ENCODE measurements around the gene KRT72.

Gene KRT72

GRCh38 chr12:52630008-52630500, 28.8 kb upstream of the KRT72 start:
- DNase-seq (ENCODE audit: low spot score) = no peak

DNA sequence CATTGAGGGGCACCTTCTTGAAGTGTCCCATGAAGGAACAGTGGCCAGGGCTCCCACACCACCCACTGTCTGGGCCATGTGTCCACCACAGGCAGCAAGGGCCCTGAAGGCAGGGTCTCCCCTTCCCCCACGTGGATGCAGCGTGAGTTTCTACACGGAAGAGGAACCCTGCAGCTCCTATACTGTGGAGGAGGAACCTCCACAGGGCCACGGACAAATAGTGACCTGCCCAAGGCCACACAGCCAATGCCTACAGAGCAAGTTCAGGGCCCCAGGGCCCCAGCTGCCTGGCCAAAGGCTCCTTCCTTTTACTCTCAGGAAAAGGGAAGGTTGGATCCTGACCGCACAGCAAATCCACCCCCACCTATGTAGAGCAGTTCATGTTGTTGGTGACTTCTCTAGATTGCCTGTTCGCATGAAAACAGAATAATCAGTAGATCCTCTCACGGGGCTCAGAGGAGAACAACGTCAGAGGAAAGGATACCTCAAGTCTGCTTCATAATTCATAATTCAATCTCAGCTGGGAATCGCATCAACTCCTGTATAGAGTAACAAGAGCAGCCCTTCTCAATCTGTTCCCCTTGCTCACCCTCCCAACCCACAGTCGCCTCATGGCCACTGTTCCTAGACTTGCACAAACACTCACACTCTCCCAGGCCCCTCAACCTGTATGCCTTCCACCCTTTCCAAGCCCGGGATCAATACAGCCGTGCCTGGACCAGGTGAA, 28.2 kb upstream of the KRT72 start:
- DNase-seq (ENCODE audit: low spot score) = no peak

DNA sequence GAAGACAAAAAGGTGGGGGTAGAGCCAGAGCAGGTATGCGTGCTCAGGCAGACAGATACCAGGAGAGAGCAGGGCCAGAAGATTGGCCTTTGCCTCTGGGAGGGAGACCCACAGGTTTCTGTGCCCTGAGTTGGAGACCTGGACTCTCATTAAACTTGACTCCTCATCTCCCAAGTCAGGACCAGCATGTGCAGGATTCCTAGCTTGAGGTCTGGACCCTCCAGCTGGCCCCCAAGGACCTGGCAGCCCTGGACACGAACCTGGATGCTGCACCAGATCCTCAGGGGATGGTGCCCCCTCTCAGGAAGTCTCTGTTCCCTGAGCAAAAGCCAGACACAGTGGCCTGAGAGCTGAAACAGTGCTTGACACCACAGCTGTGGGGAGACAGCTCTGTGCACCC, 27.6 kb upstream of the KRT72 start:
- DNase-seq (ENCODE audit: low spot score) = no peak

GRCh38 chr12:52628111-52628507, 26.8 kb upstream of the KRT72 start:
- no peak for DNase-seq (ENCODE audit: low spot score)

DNA sequence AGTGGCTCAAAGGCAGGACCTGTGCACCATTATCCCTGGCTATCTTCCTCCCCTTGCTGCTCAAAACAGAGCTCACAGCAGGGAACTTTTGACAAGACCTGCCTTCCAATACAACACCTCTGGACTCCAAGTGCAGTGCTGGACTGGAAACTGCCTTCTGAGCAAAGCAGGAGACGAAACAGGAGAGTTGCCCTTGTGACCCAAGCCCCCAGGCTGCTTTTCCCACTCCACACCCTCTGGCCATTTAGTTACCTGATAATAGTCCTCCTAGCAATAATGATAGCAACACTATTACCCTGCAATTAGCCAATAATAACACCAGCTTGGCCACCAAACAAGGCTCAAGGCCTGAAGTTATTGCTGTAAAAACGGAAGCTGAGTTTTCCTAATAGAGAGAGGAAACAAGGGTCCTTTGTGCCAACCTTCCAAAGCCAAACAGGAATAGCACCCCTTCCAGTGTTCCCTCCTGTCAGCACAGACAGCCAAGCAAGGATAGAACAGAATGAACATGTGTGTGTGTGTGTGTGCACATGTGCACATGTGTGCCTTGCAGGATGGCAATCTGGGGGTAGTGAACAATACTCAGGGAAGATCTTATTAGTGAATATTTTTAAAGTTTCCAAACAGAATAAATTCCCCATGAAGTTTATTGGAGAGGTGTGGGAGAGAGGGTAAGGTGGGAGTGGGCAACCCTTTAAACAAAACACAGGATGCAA, 26.3 kb upstream of the KRT72 start:
- no peak for DNase-seq (ENCODE audit: low spot score)

DNA sequence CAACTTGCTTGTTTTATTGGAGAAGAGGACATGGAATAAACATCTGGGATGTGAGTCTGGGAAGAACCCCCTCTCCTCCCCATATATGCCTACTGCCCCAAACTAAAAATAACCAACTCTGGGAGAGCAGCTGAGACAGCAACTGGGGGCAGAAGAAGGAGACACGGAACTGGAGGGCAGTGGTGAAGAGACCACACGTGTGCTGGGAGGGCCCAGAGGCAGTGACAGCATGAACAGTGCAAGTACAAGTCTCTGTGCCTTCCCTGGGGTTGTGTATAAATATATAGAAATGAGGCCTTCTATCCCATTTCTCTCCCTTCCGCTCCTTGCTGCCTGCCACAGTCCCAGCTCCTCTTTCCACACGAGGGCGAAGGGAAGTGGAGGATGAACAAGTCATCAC, 21.1 kb upstream of the KRT72 start:
- no peak for DNase-seq (ENCODE audit: low spot score)

- no peak for DNase-seq (ENCODE audit: low spot score)
These were observed 17.6 kb upstream of the KRT72 start for GRCh38 chr12:52618866-52619265.

DNA sequence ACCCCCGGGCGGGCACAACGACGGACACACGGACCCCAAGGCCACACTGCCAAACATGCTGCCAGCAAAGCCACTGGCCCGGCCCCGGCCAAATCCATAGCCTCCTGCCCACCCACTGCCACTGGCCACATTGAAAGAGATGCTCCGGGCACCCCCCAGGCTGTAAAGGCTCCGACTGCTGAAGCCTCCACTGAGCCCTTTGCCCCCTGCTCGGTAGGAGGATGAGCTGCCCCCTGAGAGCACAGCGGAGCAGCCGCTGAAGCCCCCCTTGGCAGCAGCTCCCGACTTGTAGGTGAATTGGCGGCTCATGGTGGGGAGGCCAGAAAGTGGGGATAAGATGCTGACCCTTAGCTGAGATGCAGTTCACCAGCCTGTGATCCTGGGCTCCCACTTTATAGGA, 17.0 kb upstream of the KRT72 start, which contains the start of gene KRT73:
TSS of gene KRT73 (minus strand) at position 344 of the 400 bp plus-strand sequence. CDS start at position 309, 35 bp downstream.
- DNase-seq (ENCODE audit: low spot score) = no peak

DNA sequence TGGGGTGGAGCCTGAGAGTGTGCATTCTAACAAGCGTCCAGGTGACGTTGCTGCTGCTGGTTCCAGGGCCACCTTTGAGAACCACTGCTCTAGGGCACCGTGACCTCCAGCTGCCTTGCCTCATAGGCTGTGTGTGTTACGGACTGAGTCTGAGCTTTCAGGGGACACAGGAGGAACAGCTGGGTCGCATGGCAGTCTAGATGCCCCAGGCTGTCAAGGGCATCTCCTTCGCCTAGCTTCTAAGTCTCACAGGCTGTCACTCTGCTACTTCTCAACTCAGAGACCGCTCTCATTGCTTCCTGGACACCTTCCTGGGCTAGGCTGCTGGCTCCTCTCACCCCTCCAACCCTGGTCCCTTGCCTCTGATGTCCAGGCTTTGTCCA, 16.1 kb upstream of the KRT72 start:
- DNase-seq (ENCODE audit: low spot score) = no peak

DNA sequence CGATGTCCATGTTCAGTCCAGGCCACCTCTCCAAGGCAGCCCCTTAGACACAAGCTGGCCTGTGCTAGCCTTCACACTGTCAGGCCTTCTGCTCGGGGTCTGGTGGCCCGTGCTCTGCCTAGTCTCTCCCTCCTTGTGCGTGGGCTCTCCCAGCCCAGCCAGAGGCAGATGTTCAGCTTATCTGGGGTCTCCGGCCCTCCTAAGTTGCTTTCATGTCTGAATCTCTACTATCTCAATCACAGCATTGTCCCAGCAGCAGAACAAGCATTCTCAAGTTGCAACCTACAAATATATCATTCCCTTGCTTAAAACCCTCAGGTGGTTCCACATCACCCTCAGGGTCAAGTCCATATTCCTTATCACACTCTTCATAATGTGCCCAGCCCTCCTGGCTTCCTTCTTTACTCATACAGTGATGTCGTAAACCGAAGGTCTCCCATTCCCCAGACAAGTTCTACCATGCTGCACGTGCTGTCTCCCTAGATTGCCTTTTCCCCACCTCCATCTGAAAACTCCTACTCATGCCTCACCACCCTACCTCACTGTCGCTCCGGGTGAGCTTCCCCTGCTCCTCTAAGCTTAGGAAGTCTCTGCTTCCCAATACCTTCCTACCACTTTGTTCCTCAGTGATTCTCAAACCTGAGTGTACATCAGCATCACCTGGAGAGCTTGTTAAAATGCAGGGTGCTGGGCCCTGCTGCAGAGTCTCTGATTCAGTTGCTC, 15.6 kb upstream of the KRT72 start:
- DNase-seq (ENCODE audit: low spot score) = no peak

DNA sequence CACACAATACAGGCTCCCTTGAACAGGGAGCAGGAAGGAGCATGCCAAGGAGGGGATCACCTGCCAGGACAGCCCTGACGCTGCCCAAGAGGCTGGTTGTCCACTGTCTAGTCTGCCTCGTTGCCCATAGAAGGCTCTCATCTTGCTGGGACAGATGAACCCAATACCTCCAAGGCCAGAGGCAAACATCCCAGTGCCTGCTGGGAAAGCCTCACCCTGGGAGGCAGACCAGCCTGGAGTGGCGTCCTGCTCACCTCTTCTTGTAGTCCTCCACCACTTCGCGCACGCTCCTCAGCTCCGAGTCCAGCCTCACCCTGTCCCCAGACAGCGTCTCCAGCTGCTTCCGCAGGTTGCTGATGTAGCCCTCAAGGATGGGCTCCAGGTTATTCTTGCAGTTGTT, 14.6 kb upstream of the KRT72 start:
- DNase-seq (ENCODE audit: low spot score) = no peak

DNA sequence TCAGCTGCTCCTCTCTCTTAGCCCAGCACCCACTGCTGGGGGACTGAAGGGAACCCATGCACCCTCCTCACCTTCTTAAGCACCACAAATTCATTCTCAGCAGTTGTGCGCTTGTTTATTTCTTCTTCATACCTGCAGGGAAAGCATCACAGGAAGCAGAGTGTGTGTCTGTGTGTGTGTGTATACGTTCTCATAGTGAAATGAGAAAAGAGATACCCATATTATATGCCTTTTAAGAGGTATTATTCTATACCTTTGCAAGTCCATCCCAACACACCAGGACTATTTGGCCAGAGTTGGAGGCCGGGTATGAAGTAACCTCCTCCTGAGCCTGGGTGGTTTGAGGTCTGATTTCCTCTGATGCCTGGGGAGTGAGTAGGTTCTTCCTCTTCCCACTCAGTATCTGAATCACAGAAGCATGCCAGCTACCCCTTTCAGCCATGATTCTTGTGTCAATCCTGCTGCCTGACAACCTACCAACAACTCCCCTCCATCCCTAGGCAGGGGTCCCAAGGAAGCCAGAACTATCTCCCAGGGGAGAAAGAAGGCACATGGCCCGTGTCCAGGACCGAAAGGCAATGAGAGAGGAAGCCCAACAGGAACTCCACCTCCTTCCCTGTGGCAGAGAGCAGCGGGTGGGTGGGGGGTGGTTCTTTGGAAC, 14.1 kb upstream of the KRT72 start:
- no peak for DNase-seq (ENCODE audit: low spot score)

DNA sequence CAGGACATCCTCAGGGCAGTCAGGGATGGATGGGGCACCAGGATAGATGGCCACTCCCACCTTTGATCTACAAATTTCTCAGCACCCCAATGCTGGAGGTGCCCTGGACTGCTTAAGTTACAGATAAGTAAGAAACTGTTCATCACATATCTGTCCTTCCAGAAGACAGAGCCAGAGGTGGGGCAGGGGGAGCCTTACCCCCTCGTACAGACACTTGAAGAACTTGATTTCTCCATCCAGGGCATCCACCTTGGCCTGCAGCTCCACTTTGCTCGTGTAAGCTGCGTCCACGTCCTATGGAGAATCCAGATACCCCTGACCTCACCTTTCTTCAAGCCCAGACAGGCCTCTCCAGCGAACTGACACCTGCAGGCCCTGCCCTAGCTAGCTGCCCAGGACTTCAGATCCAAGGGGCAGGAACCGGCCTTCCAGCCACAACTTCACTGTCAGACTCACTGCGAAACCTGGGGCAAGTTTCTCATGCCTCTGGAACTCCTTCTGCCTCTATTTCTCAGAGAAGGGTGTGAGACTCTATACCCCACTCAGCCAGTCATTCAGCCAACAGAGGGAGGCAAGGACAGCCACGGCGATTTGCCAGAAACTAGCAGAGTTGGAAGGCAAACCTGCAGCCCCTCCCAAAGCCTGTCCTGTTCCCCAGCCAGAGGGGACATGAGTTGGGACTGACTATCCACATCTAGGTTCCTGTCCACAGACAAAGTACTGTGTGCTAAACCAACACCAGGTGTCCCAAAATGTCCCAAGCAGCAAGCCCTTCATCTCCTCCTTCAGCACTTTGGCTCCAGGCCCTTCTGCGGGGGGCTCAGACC, 13.3 kb upstream of the KRT72 start:
- DNase-seq (ENCODE audit: low spot score) = no peak

- DNase-seq (ENCODE audit: low spot score) = no peak
These were observed 12.2 kb upstream of the KRT72 start for GRCh38 chr12:52613384-52614030.

GRCh38 chr12:52612431-52613383, 11.4 kb upstream of the KRT72 start:
- no peak for DNase-seq (ENCODE audit: low spot score)

DNA sequence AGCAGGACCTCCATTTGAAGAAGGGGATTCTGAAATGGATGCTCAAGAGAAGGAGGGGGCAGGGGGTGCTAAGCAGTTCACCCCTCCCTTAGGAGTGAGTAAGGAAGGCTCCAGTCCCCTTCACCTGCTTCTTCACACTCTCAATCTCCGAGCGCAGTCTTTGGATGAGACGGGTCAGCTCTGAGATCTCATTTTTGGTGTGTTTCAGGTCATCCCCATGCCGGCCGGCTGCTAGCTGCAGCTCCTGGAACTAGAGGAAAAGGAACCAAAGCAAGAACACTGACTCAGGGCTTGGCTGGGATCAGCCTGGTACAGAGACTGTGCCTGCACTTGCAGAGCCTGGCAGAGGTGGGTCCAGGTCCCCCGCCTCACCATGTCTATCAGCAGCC, 9.8 kb upstream of the KRT72 start:
- no peak for DNase-seq (ENCODE audit: low spot score)

DNA sequence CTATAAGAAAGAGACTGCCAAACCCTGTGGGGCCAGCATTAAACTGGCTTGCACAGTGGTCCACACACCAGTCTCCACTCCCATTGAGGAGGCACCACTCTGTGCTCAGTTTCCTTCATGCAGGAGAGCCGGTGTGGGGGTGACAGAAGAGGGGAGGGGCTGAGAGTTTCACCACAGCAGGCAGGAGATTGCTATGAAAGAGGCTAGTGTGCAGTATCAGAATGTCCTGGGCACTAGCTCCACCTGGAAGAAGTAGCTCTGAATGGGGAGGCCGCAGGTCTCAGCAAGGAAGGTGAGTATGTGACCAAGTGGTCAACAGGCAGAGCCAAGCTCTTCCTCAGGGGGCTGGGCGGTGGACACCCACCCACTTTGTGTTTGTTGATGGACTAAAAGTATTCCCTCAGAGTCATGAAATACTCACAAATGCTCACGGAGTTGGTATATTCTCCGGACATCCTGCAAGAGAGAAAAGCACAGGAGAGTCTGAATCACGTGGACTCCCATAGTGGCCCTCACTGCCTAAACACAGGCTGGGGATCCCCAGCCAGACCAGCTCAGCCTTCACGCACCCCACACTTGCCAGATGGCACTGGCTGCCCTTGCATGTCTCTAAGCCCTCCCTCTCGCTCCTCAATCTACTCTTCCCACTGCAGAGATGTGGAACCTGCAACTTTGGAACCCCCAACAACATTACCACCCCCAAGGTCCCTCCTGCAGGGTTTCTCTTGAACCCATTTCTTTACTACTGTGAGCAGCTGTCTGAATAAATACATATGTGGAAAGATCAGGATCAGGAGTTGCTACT, 7.8 kb upstream of the KRT72 start:
- DNase-seq (ENCODE audit: low spot score) = no peak

GRCh38 chr12:52608161-52608560, 6.9 kb upstream of the KRT72 start:
- no peak for DNase-seq (ENCODE audit: low spot score)

DNA sequence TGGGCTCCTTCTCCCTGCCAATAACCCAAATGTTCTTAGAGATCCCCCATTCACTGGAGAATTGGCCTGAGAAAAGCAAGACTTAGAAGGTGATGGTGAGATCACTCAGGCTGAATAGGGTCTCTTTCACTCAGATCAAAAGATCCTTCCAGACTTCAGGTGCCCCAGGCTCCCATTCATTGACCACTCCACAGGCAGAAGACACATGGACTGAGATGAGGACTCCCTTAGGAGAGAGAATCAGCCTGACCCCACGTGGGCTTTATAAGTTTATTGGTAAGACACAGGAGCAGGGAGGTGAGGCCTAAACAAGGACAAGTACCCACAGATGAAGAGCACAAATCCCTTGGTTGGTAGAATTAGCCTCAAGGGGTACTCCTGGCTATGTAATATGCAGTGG, 6.1 kb upstream of the KRT72 start:
- no peak for DNase-seq (ENCODE audit: low spot score)

All from CD4-positive, alpha-beta T cell treated with Interleukin-15 for 4 hours (primary cell).